ENCODE results near the gene PLLP.

Gene PLLP

GRCh38 chr16:57284209-57284951 is at the start of gene PLLP:
TSS of gene PLLP (minus strand) at chr16:57284672. CDS start at chr16:57284540, 132 bp downstream.
- peak in 1 of 2 donors; percentile 56 for DNase-seq (ENCODE audit: low read depth in 2 of 2)

- DNase-seq (ENCODE audit: low read depth in 2 of 2), result no peak
These were observed 48.9 kb upstream of the PLLP start for GRCh38 chr16:57333402-57333801.

- no peak for DNase-seq (ENCODE audit: low read depth in 2 of 2)
These were observed 46.9 kb upstream of the PLLP start for GRCh38 chr16:57331355-57331754.

DNA sequence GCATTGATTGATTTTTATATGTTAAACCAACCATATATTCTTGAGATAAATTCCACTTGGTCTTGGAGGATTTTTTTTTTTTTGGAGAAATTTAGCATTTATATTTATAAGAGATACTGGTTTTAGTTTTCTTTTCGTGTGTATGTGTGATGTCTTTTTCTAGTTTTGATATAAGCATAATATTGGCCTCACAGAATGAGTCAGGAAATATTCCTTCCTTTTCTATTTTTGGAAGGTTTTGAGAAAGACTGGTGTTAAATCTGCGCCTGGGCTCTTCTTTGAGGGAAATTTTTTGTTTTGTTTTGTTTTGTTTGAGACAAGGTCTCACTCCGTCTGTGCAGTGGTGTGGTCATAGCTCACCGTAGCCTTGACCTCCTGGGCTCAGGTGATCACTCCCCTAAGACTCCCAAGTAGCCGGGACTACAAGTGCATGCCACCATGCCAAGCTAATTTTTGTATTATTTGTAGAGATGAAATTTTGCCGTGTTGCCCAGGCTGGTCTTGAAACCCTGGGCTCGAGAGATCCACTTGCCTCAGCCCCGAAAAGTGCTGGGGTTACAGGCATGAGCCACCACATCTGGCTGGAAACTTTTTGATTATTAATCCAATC is 45.4 kb upstream of the PLLP start:
- no peak for DNase-seq (ENCODE audit: low read depth in 2 of 2)

DNA sequence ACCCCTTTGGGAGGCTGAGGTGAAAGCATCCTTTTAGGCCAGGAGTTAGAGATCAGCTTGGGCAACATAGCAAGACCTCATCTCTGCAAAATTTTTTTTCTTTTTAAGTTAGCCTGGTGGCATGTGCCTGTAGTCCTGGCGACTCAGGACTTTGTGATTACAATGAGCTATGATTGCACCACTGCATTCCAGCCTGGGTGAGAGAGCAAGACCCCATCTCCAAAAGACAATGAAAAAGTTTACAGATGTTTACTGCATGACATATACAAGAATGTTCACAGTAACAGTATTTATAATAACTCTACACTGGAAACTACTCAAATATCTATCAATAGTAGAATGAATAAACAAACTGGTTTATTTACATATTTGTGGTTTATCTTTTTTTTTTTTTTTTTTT is 41.0 kb upstream of the PLLP start:
- DNase-seq (ENCODE audit: low read depth in 2 of 2), result no peak

GRCh38 chr16:57324749-57325148 is 40.3 kb upstream of the PLLP start:
- DNase-seq (ENCODE audit: low read depth in 2 of 2), result no peak

GRCh38 chr16:57319646-57320045 is 35.2 kb upstream of the PLLP start:
- DNase-seq (ENCODE audit: low read depth in 2 of 2), result no peak

DNA sequence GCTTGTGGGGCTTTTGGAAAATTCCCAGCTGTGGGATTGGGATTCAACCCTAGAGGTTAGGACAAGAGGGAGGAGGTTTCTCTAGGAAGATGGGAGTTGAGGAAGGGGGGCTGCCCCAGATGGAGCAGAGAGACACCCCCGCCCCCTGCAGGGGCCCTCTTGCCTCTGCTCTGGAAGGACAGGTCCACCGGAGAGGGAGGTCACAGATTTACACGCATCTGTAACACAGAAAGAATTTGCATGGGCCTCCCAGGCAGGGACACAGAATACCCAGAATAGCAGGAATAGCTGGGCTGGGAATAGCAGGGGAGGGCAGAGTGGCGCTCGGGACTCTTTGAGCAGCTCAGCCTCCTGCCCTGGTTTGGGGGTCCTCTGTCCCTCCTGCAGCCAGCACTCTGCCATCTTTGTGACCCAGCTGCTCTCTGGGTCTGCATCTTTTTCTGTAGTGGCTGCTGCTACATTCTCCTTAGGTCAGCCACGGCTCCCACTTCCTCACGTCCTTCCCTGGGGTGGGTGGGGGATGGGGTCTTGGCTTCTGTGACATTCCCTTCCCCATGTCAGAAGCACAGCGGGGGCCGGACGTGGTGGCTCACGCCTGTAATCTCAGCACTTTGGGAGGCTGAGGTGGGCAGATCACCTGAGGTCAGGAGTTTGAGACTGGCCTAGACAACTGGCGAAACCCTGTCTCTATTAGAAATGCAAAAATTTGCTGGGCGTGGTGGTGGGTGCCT is 33.9 kb upstream of the PLLP start:
- DNase-seq (ENCODE audit: low read depth in 2 of 2), result no peak

DNA sequence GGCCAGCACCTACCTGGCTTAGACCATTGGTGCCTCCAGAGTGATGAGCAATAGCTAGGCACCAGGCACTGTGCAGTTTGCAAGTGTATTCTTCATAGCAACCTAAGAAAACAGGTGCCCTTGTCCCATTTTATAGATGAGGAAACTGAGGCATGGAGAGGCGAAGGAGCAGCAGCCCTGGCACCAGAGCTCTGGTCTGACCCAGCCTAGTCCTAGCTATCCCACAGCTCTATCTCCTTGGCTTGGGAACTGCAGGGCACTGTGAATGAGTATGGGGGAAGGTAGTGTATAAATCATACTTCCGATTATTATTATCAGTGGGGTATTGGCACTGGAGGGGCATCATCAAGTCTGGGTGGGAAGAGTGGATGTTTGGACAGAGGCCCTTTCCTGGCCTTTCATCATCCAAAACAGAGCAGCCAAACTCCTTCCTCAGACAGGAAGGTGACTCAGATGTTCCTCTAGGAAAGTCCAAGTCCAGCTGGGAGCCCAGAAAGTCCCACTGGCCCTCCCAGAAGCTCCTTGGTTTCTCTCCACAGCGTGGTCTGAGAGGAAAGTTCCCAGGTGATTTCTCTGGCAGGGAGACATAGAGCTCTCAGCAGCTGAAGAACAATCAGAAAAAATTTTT is 32.0 kb upstream of the PLLP start:
- DNase-seq (ENCODE audit: low read depth in 2 of 2), result no peak

DNA sequence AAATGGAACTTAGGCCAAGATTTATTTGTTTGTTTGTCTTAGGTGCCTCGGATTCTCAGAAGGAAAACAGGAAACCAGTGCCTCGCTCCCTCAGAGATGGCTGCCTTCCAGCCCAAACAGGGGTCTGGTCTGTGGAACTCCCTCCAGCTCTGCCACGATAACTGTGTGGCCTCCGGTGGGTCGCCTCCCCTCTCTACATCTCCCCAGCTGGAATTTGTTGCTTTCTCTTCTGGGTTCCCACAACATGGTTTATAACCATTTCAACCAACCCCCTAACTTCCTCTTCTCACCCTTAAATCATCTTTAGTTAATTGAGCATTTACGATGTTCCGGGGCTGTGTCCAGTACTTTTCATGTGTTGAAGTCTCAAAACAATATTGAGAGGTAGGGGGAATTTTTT is 30.9 kb upstream of the PLLP start:
- DNase-seq (ENCODE audit: low read depth in 2 of 2), result no peak

GRCh38 chr16:57314161-57314785 is 29.8 kb upstream of the PLLP start:
- DNase-seq (ENCODE audit: low read depth in 2 of 2), result no peak

- DNase-seq (ENCODE audit: low read depth in 2 of 2), result no peak
These were observed 29.0 kb upstream of the PLLP start for GRCh38 chr16:57313509-57313908.

- no peak for DNase-seq (ENCODE audit: low read depth in 2 of 2)
These were observed 26.3 kb upstream of the PLLP start for GRCh38 chr16:57310801-57311200.

GRCh38 chr16:57308041-57308440 is 23.6 kb upstream of the PLLP start:
- no peak for DNase-seq (ENCODE audit: low read depth in 2 of 2)

DNA sequence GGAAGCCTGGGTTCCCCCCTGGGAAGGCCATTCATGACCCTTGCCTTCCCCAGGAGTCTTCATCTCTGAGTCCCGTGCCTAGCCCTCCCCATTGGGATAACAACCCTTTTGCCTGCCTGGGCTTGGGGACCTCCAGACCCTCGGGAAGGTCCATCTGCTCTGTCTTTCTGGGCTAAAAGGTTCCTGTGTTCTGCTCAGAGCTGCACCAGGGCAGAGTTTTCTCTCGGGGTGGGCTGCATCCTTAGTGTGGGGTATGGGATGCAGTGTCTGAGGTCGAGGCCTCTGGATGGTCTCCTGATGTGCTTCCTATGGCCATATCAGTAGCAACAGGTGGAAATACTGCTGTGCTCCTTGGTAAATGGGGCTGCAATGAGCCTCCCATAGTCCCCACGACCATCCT is 22.9 kb upstream of the PLLP start:
- DNase-seq (ENCODE audit: low read depth in 2 of 2), result no peak

GRCh38 chr16:57306676-57307341 is 22.3 kb upstream of the PLLP start:
- DNase-seq (ENCODE audit: low read depth in 2 of 2), result no peak

- no peak for DNase-seq (ENCODE audit: low read depth in 2 of 2)
These were observed 20.8 kb upstream of the PLLP start for GRCh38 chr16:57305159-57305811.

DNA sequence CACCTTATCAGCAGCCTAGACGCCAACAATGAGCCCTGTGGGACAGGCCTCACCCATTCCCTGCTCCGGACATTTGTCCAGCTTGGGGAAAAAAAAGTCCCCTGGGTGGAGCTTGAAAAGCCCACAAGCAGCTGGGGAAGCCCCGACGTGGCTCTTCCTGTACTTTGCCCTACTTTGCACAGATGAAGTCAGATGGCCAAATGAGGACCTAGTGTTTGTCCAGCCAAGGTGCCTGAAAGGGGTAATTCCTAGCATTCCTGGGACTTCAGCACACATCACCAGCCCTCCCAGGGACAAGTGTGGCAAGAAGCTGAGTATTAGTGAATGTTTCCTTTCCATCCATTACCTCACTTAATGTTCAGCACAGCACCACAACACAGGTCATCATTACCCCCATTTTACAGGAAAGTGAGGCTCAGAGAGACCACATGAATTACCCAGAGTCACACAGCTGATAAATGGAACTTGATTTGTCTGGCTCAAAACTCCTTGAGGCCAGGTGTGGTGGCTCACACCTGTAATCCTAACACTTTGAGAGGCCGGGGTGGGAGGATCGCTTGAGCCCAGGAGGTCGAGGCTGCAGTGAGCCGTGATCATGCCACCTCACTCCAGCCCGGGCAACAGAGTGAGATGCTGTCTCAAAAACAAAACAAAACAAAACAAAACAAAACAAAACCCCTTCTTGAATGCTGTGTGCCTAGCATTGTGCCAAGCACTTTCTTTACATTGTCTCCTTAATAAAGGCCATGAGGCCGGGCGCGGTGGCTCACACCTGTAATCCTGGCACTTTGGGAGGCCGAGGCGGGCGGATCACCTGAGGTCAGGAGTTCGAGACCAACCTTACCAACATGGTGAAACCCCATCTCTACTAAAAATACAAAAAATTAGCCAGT is 19.9 kb upstream of the PLLP start:
- DNase-seq (ENCODE audit: low read depth in 2 of 2), result no peak

DNA sequence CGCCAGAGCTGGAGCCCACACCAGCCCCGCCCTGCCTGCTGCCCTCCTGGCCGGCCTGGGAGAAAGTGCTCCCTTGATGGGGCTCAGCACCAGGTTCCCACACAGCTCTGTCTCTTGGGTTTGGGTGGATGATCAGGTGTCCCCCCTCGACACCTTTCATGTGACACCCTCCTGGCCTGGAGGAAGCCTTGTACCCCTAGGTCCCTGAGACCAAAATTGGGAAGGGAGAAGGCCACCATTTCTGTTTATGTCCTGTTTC is 19.4 kb upstream of the PLLP start:
- no peak for DNase-seq (ENCODE audit: low read depth in 2 of 2)

All from stimulated activated CD4-positive, alpha-beta T cell treated with anti-CD3 and anti-CD28 coated beads, Interleukin-1b, Interleukin-23, amount 100 ng/mL, for 4 hours (primary cell).